Activated CD4-positive, alpha-beta T cell treated with anti-CD3 and anti-CD28 coated beads, Interleukin-2, amount 50 U/mL, for 4 hours (primary cell): Measurements from ENCODE around the gene PGBD4.
"Not testable (repeated sequence)": the region's sequence is repeated elsewhere in the genome, so short reads cannot be mapped to it uniquely, and the experiment has no call there.

Source experiments
- DNase-seq, 2 experiments: peaks; one replicate each; pipeline ENCODE4 v3.0.0-alpha.2; 2020

The PGBD4 gene

DNA sequence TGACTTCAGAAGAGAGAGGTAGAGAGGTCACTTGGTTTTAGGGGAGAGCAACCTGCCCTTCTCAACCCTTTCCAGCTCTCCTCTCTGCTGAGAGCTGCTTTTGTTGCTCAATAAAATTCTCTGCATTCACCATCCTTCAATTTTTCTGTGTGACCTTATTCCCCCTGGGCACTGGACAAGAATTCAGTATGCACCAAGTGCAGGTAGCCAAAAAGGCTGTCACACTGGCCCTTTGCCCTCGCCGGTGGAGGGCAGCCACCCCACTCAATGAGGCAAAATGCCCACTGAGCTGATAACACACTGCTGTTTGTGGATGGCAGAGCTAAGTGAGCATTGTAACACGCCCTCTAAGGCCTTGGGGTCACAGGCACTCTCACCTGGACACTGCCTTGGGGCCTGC, 12.9 kb downstream of the PGBD4 start:
- DNase-seq, result no peak

DNA sequence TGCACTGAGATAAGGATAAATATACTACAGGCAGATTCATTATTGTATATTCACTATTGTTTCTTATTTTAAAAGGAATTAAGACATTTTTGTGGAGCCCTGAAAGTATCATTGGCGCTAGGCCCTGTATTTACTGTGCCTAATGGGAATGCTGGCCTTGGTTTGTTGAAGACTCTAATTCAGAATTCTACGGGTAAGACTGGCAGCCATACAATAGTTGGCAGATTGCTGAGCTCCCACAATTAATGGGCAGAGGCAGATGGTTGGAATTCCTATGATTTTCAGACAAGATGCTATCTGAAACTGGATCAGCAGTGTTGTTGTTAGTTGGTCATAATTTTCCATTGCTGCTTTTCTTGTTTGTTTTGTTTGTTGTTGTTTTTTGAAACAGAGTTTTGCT, 14.7 kb downstream of the PGBD4 start:
- no peak for DNase-seq

DNA sequence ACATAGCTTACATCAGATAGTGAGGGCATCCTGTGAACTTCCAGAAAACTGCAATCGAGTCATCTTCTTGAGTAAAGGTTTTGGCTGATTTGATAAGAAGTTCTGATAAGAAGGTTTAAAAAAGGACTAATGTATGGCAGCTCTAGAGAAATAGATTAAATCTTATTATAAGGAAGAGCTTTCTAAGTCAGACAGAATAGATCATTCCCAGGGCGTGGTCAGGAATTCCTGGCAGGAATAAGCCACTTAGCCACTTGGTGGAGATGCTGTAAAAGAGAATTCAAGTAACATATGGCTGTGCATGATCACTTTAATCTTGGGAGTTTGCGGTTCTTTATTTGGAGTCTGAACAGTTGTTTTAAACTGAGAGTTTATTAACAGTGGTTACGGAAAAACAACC, 17.4 kb downstream of the PGBD4 start:
- no peak for DNase-seq

GRCh38 chr15:34120420-34120819, 18.5 kb downstream of the PGBD4 start:
- not testable (repeated sequence) for DNase-seq

DNA sequence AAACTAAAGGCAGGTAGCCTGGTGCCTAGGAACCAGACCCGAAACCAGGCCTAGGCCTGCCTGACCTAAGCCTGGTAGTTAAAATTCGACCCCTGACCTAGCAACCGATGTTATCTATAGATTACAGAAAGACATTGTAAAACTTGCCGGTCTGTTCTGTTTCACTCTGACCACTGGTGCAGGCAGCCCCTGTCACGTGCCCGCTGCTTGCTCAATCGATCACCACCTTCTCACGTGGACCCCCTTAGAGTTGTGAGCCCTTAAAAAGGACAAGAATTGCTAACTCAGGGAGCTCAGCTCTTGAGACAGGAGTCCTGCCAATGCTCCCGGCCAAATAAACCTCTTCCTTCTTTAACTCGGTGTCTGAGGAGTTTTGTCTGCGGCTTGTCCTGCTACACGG, 19.9 kb downstream of the PGBD4 start:
- DNase-seq, result not testable (repeated sequence)

GRCh38 chr15:34122771-34123183, 20.9 kb downstream of the PGBD4 start:
- DNase-seq, result no peak

DNA sequence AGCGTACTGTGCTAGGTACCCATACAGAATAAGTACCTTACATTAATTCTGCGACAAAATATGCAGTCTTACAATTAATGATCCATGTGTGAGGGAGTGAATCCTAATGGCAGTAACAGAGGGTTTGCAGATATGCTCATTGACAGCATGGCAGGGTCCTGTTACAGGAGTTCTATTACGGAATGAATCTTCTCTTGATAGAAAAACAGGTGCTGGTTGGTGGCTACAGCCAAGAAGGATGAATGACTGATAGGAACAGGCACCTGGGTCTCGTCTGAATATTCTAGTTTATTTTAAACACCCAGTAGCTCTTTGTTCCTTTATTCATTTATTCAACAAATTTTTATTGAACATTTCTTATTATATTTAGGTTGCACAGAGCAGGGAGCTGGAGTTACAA, 22.8 kb downstream of the PGBD4 start:
- no peak for DNase-seq

DNA sequence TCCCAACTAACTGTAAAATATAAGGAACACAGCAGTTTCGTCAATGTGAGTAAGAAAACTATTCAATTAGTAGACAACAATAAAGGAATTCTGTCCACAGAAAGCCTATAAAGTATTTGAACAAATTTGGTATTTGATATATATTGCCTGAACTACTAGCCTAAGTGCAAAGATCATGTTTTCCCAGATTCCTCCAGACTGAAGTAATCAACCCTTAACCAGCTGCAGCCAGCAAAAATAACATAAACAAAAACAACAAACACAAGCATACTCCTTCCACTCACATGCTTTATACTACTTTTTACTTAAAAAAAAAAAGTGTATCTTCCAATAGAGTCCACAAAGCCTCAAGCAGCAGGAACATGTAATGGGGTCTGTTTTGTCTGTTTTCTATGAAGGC, 24.1 kb downstream of the PGBD4 start:
- DNase-seq, result no peak

GRCh38 chr15:34126522-34126921, 24.6 kb downstream of the PGBD4 start:
- DNase-seq, result no peak

GRCh38 chr15:34128898-34129297, 27.0 kb downstream of the PGBD4 start:
- DNase-seq, result no peak

DNA sequence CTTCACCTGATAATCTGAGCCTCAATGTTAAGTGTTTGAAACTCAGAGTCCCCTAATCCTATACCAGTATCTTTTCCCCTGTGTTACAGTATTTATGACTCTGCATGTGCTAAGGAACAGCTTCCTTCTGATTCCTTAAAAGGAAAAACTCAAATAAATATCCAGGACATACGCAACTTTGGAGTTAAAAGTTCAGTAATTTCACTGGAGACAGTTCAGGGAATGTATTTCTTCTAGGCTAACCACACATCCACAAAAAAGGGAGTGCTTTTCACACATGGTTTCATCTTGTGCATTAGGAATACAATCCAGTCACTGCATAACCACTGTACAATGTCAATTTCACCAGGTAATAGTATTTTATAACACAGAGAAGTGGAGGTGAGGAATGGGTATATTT, 31.0 kb downstream of the PGBD4 start:
- no peak for DNase-seq

DNA sequence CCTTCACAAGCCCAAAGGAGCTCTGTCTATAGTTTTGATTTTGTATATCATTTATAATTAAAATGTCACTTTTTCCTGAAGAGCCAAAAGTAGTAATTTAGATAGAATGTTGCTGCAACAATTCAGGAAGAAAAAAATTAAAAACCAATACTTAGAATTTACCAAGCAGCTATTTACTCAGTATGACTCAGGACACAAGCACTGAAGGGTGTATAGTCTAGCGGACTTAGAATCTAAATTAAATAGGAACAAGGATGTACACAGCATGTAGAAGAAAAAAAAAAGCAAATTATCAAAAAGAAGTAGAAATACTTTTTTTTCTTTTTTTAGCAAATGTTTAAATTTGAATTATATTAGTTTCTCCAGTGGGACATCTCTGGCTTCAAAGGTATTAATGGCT, 31.6 kb downstream of the PGBD4 start:
- no peak for DNase-seq

- no peak for DNase-seq
These were observed 45.7 kb downstream of the PGBD4 start for GRCh38 chr15:34147371-34148140.

DNA sequence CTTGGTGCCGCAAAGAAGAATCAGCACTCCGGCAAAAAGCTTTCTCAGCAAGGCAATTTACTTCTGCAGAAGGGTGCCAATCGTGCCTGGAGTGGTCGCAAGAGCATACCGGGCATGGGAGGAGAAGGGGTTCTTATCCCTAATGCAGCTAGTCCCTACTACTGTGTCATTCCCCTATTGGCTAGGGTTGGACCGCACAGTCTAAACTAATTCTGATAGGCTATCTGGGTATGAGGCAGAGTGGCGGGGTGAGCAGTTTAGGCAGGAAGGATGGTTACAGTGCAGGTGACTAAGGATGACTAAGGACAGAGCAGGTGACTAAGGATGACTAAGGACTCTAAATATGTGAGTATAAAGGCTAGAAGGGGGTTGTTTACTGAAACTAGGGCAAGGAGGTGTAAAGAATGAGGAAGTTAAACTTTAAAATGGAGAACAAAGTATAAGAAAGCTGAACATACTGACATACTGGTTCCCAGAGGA, 52.9 kb downstream of the PGBD4 start:
- no peak for DNase-seq

GRCh38 chr15:34155859-34156258, 54.0 kb downstream of the PGBD4 start:
- DNase-seq, result no peak
